Stomach (tissue), 4 donors: ENCODE data around the gene CCDC91.

Experiments
- POLR2AphosphoS5 ChIP-seq, 3 donors: sonication (generic); formaldehyde crosslinking; IDR thresholded peaks; one replicate each; pipeline ENCODE4 v1.6.1; 2016; ENCODE audit warnings: antibody characterized with exemption in 3 of 3
- TF ChIP-seq, protein P1 (sequence below), 7 experiments: fragments of 450-650 bp in 4 of 7; fragments of 200-600 bp in 3 of 7; sonication (generic) in 3 of 7; IDR thresholded peaks; one replicate each; pipeline ENCODE4 v1.5.1; 2016 to 2019; ENCODE audit warnings: antibody characterized with exemption in 7 of 7, control low read depth in 2 of 7, mild to moderate bottlenecking in 1 of 7

DNA sequence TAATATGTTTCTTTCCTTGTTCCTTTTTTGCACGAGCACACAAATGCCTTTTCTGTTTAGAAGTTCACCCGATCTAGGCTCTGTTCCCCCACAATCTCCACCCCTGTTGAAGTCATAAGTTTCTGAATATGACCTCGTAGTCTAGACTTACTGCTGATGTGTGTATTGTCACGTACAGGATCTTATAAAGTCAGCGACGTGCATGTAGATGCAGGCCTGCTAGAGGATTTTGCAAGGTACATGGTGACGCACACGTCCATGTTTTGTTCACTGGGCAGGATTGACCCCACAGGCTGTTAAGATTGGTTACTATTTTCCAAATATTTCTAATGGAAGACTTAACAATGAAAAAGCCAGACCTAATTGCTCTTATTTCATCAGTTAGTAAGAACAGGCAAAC lies 46.2 kb upstream of the CCDC91 start:
- TF ChIP-seq, protein P1, sequence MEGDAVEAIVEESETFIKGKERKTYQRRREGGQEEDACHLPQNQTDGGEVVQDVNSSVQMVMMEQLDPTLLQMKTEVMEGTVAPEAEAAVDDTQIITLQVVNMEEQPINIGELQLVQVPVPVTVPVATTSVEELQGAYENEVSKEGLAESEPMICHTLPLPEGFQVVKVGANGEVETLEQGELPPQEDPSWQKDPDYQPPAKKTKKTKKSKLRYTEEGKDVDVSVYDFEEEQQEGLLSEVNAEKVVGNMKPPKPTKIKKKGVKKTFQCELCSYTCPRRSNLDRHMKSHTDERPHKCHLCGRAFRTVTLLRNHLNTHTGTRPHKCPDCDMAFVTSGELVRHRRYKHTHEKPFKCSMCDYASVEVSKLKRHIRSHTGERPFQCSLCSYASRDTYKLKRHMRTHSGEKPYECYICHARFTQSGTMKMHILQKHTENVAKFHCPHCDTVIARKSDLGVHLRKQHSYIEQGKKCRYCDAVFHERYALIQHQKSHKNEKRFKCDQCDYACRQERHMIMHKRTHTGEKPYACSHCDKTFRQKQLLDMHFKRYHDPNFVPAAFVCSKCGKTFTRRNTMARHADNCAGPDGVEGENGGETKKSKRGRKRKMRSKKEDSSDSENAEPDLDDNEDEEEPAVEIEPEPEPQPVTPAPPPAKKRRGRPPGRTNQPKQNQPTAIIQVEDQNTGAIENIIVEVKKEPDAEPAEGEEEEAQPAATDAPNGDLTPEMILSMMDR (IDR thresholded peaks at IDR 0.05) = no peak
- no peak for TF ChIP-seq POLR2AphosphoS5 (IDR thresholded peaks at IDR 0.05)
